AG04450 (cell line): Measurements from ENCODE around the gene SPTBN4. TPM values are rescaled to one million over a fixed set of nuclear protein-coding genes. Genes with fewer than 3 reads are reported as not detected.

Source experiments
- CTCF ChIA-PET: fragments of 300-600, 350-600 bp; formaldehyde crosslinking; extraction: SDS; loops from one replicate; lab custom pipeline; 2022; ENCODE audit warnings: antibody characterized with exemption, inconsistent platforms; lab: Charles Lee
- POLR2A ChIA-PET: fragments of 350-600 bp; formaldehyde crosslinking; extraction: SDS; loops from one replicate; lab custom pipeline; 2021; ENCODE audit warnings: antibody characterized with exemption, inconsistent platforms; lab: Yijun Ruan, JAX
- DNase-seq: peaks from one replicate; pipeline ENCODE4 v3.0.0-alpha.2; 2011; ENCODE audit warnings: low read depth, low spot score
- H3K27ac ChIP-seq: one replicate; pipeline ENCODE4 v1.5.1; 2012; ENCODE audit warnings: low read depth, low read length, control low read depth
- H3K27me3 ChIP-seq: one replicate; pipeline ENCODE4 v1.6.0; 2012; ENCODE audit warnings: low read length; ENCODE audit not compliant: control insufficient read depth, insufficient read depth
- H3K4me3 ChIP-seq: 2 replicates; pipeline ENCODE4 v1.5.1; 2011; ENCODE audit warnings: mild to moderate bottlenecking, low read depth, low read length, control low read depth
- H3K9me3 ChIP-seq: 2 replicates; pipeline ENCODE4 v1.5.1; 2012; ENCODE audit warnings: low read length; ENCODE audit not compliant: control insufficient read depth, insufficient read depth
- CTCF ChIP-seq: IDR thresholded peaks from 2 replicates; pipeline ENCODE4 v1.5.1; 2011; ENCODE audit warnings: low read depth, low read length, control low read depth, inconsistent platforms
- polyA plus RNA-seq: library from polyadenylated mRNA; depleted of rRNA; stranded (reverse); fragments of >200 nt; gene quantifications from 2 replicates; pipeline ENCODE4 v1.2.3, GENCODE V29; 2011

SPTBN4 gene
- polyA plus RNA-seq, 1 experiment: 1.3 TPM

GRCh38 chr19:40592170-40592569 is 125.4 kb downstream of the SPTBN4 start:
- no peak overlapping the region for H3K4me3 ChIP-seq
- ChIA-PET CTCF (no interaction called here), POLR2A (no interaction called here)
- DNase-seq: no peak
- H3K27me3 ChIP-seq: no peaks in the 10 kb centered on the region
- TF ChIP-seq CTCF: no peak
- H3K9me3 ChIP-seq: no peaks in the 10 kb centered on the region; the same call in none of the 2 replicates
- no peak overlapping the region for H3K27ac ChIP-seq

GRCh38 chr19:40594255-40594654 is 127.5 kb downstream of the SPTBN4 start:
- POLR2A ChIA-PET: interaction anchor here (0.6 to 1.4 kb wide), 3 partner anchors 9 to 19 kb away, joined by 3 to 5 read pairs (median 4); no protein-coding TSS in a partner anchor
- no peak for TF ChIP-seq CTCF
- Histone ChIP-seq H3K27me3 (no peaks in the 10 kb centered on the region), H3K9me3 (no peaks in the 10 kb centered on the region; the same call in 1 of the 2 replicates), H3K27ac (peak overlapping the region; percentile 47), H3K4me3 (no peak overlapping the region)
- no peak for DNase-seq
- CTCF ChIA-PET: interaction anchor here (0.8 to 2.0 kb wide), 5 partner anchors 41 to 71 kb away, joined by 3 to 5 read pairs (median 4); no protein-coding TSS in a partner anchor

GRCh38 chr19:40594657-40595091 is 127.9 kb downstream of the SPTBN4 start:
- H3K27me3 ChIP-seq: no peaks in the 10 kb centered on the region
- ChIA-PET CTCF (interaction anchor here (0.5 to 2.0 kb wide), 6 partner anchors 40 to 174 kb away, joined by 3 to 5 read pairs (median 4); no protein-coding TSS in a partner anchor), POLR2A (interaction anchor here (1.4 kb wide), 1 partner anchor 9 kb away, joined by 3 read pairs; no protein-coding TSS in a partner anchor)
- no peaks in the 10 kb centered on the region; the same call in 1 of the 2 replicates for H3K9me3 ChIP-seq
- TF ChIP-seq CTCF: peak; percentile 29
- DNase-seq: no peak
- no peak overlapping the region for H3K4me3 ChIP-seq
- H3K27ac ChIP-seq: peak overlapping the region; percentile 47

GRCh38 chr19:40596608-40597328 is 130.0 kb downstream of the SPTBN4 start:
- ChIA-PET CTCF (interaction anchor here (1.0 to 1.8 kb wide), 3 partner anchors 48 to 292 kb away, joined by 3 to 7 read pairs (median 4); no protein-coding TSS in a partner anchor), POLR2A (no interaction called here)
- Histone ChIP-seq H3K27me3 (no peaks in the 10 kb centered on the region), H3K4me3 (peak overlapping the region; percentile 69), H3K27ac (no peak overlapping the region), H3K9me3 (no peaks in the 10 kb centered on the region)
- DNase-seq: no peak
- TF ChIP-seq CTCF: no peak

- Histone ChIP-seq H3K9me3 (no peaks in the 10 kb centered on the region), H3K27ac (no peak overlapping the region), H3K27me3 (no peaks in the 10 kb centered on the region), H3K4me3 (peak overlapping the region; percentile 69)
- POLR2A ChIA-PET: no interaction called here
- TF ChIP-seq CTCF: no peak
- CTCF ChIA-PET: interaction anchor here (1.1 to 1.3 kb wide), 2 partner anchors 66 to 292 kb away, joined by 3 read pairs; no protein-coding TSS in a partner anchor
- DNase-seq: no peak
These were observed 130.6 kb downstream of the SPTBN4 start for GRCh38 chr19:40597329-40597838.
